Activated T-helper 17 cell treated with anti-CD3 and anti-CD28 coated beads, Interleukin-2, amount 50 U/mL, for 72 hours (primary cell): ENCODE data around the gene ANTKMT. TPM values are rescaled to one million over a fixed set of nuclear protein-coding genes. Genes with fewer than 3 reads are reported as not detected.
"Not testable (repeated sequence)": the region's sequence is repeated elsewhere in the genome, so short reads cannot be mapped to it uniquely, and the experiment has no call there.

Experiments
- ATAC-seq: fragments of 150-1000 bp; cut with Tn5 transposase; replicated peaks from 2 replicates; pipeline ENCODE4 v1.10.0; 2021; ENCODE audit warnings: mild to moderate bottlenecking, moderate library complexity
- H3K27ac Mint-ChIP-seq: one replicate; pipeline ENCODE4 v1.8.0; 2022; ENCODE audit warnings: mixed read lengths
- H3K27me3 Mint-ChIP-seq: one replicate; pipeline ENCODE4 v1.8.0; 2022; ENCODE audit warnings: mixed read lengths
- H3K36me3 Mint-ChIP-seq: one replicate; pipeline ENCODE4 v1.8.0; 2022; ENCODE audit warnings: low read depth, mild to moderate bottlenecking, mixed read lengths
- H3K4me1 Mint-ChIP-seq: one replicate; pipeline ENCODE4 v1.8.0; 2022; ENCODE audit warnings: mixed read lengths
- H3K4me3 Mint-ChIP-seq: one replicate; pipeline ENCODE4 v1.8.0; 2022; ENCODE audit warnings: mild to moderate bottlenecking, mixed read lengths
- H3K9me3 Mint-ChIP-seq: one replicate; pipeline ENCODE4 v1.8.0; 2022; ENCODE audit warnings: mixed read lengths
- total RNA-seq, 2 donors: library from RNA; stranded (reverse); gene quantifications; one replicate each; pipeline ENCODE4 v1.2.3, GENCODE V29; 2022

ANTKMT gene
- total RNA-seq, 2 donors from 2014 or later: 13.5 to 22.4 TPM

- Mint-ChIP-seq H3K27ac (peak within 1 kb of the TSS; percentile 50), H3K4me3 (peak within 1 kb of the TSS; percentile 68), H3K9me3 (no peaks in the 10 kb centered on the region), H3K36me3 (peaks cover 34% of the 10 kb centered on the region), H3K27me3 (no peaks in the 10 kb centered on the region), H3K4me1 (peaks cover 5% of the 10 kb centered on the region)
- peak; percentile 63 for ATAC-seq
These were observed 20.0 kb downstream of the ANTKMT start, which contains the start of gene CIAO3 for GRCh38 chr16:740764-741505. CIAO3 (minus strand) TSS chr16:740997; CDS start chr16:740985, 12 bp downstream.

- Mint-ChIP-seq H3K27ac (peak overlapping the region; percentile 50), H3K36me3 (peaks cover 22% of the 10 kb centered on the region), H3K4me3 (peak overlapping the region; percentile 68), H3K9me3 (no peaks in the 10 kb centered on the region), H3K4me1 (no peaks in the 10 kb centered on the region), H3K27me3 (no peaks in the 10 kb centered on the region)
- no peak for ATAC-seq
These were observed 21.2 kb downstream of the ANTKMT start for GRCh38 chr16:741986-742629.

- not testable (repeated sequence) for H3K4me1 Mint-ChIP-seq, H3K27me3 Mint-ChIP-seq, H3K9me3 Mint-ChIP-seq, H3K27ac Mint-ChIP-seq, ATAC-seq, H3K4me3 Mint-ChIP-seq
- peaks cover 14% of the 10 kb centered on the region for H3K36me3 Mint-ChIP-seq
These were observed 21.9 kb downstream of the ANTKMT start for GRCh38 chr16:742894-743293.

DNA sequence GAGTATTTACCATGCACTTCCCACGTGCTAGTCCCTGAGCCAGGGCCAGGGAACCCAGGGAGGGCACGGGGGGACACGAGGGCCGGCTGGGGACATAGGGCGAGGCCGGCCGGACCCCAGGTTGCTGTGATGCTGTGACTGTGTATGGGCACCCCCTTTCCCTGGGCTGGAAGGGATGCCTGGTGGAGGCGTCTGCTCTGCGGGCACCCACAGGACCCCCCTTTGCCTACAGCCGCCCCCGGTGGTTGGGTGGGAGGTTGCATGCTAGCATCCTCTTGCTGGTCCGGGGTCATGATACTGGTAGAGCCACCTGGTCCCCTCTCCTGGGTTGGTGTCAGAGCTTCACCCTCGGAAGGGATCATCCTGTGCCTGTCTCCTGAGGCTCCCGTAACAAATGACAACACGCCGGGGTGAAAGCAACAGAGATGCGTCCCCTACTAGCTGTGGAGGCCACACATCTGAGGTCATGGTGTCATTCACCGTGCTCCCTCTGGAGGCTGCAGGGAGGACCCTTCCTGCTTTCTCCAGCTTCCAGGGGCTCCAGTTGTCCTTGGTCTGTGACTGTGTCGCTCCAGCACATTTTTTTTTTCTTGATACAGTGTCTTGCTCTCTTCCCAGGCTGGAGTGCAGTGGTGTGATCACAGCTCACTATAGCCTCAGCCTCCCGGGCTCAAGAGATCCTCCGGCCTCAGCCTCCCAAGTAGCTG, 23.0 kb downstream of the ANTKMT start:
- Mint-ChIP-seq H3K4me1 (no peaks in the 10 kb centered on the region), H3K36me3 (peaks cover 6% of the 10 kb centered on the region), H3K9me3 (no peaks in the 10 kb centered on the region), H3K27me3 (no peaks in the 10 kb centered on the region), H3K4me3 (no peak overlapping the region), H3K27ac (no peak overlapping the region)
- ATAC-seq: no peak

DNA sequence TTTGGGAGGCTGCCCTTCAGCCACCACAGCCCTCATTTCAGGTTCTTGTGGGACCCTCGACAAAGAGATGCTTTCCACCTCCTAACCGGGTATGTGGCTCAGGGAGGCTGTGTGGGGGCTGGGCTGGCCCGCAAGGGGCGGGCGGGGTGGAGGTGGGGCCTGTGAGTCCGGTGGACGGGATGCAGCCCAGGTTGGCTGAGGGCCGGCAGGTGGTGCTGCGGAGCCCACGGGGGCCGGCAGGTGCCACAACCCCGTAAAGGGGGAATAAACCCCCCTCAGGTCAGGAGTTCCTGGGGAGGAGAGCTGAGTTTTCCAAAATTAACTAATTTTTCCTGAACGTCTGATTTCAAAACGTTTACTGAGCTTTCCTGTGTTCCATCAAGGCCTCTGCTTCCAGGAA, 24.8 kb downstream of the ANTKMT start:
- Mint-ChIP-seq H3K27ac (no peak overlapping the region), H3K9me3 (no peaks in the 10 kb centered on the region), H3K27me3 (no peaks in the 10 kb centered on the region), H3K4me3 (no peak overlapping the region), H3K4me1 (no peaks in the 10 kb centered on the region), H3K36me3 (no peaks in the 10 kb centered on the region)
- no peak for ATAC-seq

GRCh38 chr16:746637-747036, 25.7 kb downstream of the ANTKMT start:
- no peaks in the 10 kb centered on the region for H3K36me3 Mint-ChIP-seq
- no peak for ATAC-seq
- H3K27me3 Mint-ChIP-seq: no peaks in the 10 kb centered on the region
- no peak overlapping the region for H3K4me3 Mint-ChIP-seq
- H3K27ac Mint-ChIP-seq: no peak overlapping the region
- no peaks in the 10 kb centered on the region for H3K9me3 Mint-ChIP-seq
- no peaks in the 10 kb centered on the region for H3K4me1 Mint-ChIP-seq

GRCh38 chr16:747978-748746, 27.2 kb downstream of the ANTKMT start:
- no peaks in the 10 kb centered on the region for H3K36me3 Mint-ChIP-seq
- H3K27me3 Mint-ChIP-seq: no peaks in the 10 kb centered on the region
- H3K4me3 Mint-ChIP-seq: no peak overlapping the region
- H3K9me3 Mint-ChIP-seq: no peaks in the 10 kb centered on the region
- ATAC-seq: no peak
- H3K27ac Mint-ChIP-seq: no peak overlapping the region
- no peaks in the 10 kb centered on the region for H3K4me1 Mint-ChIP-seq

DNA sequence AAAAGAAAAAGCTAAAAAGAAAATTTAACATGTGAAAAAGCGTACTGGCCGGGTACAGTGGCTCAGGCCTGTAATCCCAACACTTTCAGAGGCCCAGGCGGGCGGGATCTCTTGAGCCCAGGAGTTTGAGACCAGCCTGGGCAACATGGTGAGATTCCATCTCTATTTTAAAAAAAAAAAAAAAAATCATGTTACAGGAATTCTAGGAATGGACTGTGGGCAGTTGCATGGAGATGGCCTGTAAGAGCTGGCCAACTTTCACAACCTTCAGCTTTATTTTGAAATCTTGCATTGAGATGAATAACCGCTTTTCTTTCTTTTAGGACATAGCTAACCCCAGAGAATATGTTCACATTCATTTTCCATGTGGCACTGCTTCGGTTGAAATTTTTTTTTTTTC, 28.1 kb downstream of the ANTKMT start:
- Mint-ChIP-seq H3K27ac (no peak overlapping the region), H3K4me1 (no peaks in the 10 kb centered on the region), H3K27me3 (no peaks in the 10 kb centered on the region), H3K36me3 (no peaks in the 10 kb centered on the region), H3K4me3 (no peak overlapping the region), H3K9me3 (no peaks in the 10 kb centered on the region)
- ATAC-seq: no peak

DNA sequence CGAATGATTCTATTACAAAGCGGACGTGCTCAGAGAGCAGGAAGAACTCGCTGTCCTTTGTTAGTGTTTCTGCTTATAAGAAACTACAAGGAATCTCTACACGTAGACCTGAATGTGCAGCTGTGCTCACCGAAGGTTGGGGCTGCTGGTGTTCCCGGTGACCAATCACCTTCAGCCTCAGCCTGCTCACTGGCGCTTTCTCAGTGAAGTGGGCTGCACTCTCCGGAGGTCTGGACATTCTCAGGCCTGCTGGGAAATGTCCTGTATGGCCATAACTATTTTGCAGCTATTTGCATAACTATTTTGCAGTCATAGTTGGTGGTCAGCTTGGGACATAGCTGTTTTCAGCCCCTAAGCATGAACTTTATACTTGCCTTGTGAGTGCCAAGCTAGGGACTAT, 29.5 kb downstream of the ANTKMT start:
- no peak for ATAC-seq
- no peaks in the 10 kb centered on the region for H3K36me3 Mint-ChIP-seq
- H3K27ac Mint-ChIP-seq: no peak overlapping the region
- H3K9me3 Mint-ChIP-seq: no peaks in the 10 kb centered on the region
- H3K4me1 Mint-ChIP-seq: no peaks in the 10 kb centered on the region
- H3K4me3 Mint-ChIP-seq: no peak overlapping the region
- H3K27me3 Mint-ChIP-seq: no peaks in the 10 kb centered on the region

GRCh38 chr16:751152-752006, 30.4 kb downstream of the ANTKMT start:
- Mint-ChIP-seq H3K27ac (no peak overlapping the region), H3K4me3 (no peak overlapping the region), H3K9me3 (no peaks in the 10 kb centered on the region), H3K27me3 (no peaks in the 10 kb centered on the region), H3K36me3 (no peaks in the 10 kb centered on the region), H3K4me1 (no peaks in the 10 kb centered on the region)
- no peak for ATAC-seq

DNA sequence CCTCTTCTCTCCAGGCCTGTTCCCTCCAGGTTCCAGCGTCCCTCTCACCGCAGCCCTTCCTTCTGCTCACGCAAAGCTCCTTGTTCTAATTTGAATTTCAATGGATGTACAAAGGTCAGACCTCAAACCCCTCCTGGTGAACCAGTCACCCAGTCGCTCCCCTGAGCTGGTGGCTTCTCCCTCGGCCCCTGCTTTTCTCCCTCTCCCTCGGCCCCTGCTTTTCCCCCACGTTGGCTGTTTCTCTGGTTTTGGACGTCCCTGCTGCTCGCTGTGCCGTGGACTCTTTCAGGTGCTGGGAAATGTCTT, 31.0 kb downstream of the ANTKMT start:
- Mint-ChIP-seq H3K9me3 (no peaks in the 10 kb centered on the region), H3K4me1 (no peaks in the 10 kb centered on the region), H3K27ac (no peak overlapping the region), H3K27me3 (no peaks in the 10 kb centered on the region), H3K36me3 (no peaks in the 10 kb centered on the region), H3K4me3 (no peak overlapping the region)
- ATAC-seq: no peak

- not testable (repeated sequence) for H3K36me3 Mint-ChIP-seq, H3K27ac Mint-ChIP-seq, H3K27me3 Mint-ChIP-seq, H3K4me3 Mint-ChIP-seq, ATAC-seq, H3K4me1 Mint-ChIP-seq, H3K9me3 Mint-ChIP-seq
These were observed 33.2 kb downstream of the ANTKMT start for GRCh38 chr16:754121-754607.

GRCh38 chr16:754656-755055, 33.7 kb downstream of the ANTKMT start:
- Mint-ChIP-seq H3K4me3 (no peak overlapping the region), H3K4me1 (no peaks in the 10 kb centered on the region), H3K27ac (no peak overlapping the region), H3K27me3 (peaks cover 5% of the 10 kb centered on the region), H3K9me3 (no peaks in the 10 kb centered on the region), H3K36me3 (no peaks in the 10 kb centered on the region)
- ATAC-seq: no peak

DNA sequence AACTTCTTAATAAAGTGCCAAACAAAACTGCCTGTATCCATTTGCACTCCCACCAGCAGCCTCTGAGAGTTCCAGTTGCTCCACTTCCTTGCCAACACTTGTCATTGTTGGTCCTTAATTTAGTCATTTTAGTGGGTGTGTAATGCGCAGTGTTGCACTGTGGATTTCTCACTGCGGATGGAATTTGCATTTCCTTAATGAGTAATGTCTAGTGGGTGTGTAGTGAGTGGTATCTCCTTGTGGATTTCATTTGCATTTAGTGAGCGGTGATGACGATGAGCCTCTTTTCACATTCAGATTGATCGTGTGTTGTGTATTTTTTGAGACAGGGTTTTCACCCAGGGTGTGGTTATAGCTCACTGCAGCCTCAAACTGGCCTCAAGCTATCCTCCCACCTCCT, 35.5 kb downstream of the ANTKMT start:
- H3K4me3 Mint-ChIP-seq: no peak overlapping the region
- no peaks in the 10 kb centered on the region for H3K9me3 Mint-ChIP-seq
- peaks cover 5% of the 10 kb centered on the region for H3K27me3 Mint-ChIP-seq
- H3K27ac Mint-ChIP-seq: no peak overlapping the region
- no peaks in the 10 kb centered on the region for H3K36me3 Mint-ChIP-seq
- no peaks in the 10 kb centered on the region for H3K4me1 Mint-ChIP-seq
- ATAC-seq: peak; percentile 95
